Esophagus muscularis mucosa (tissue), 4 donors: ENCODE data around the gene AGAP1. TPM values are rescaled to one million over a fixed set of nuclear protein-coding genes. Genes with fewer than 3 reads are reported as not detected.

Experiments used
- DNase-seq: peaks from one replicate; pipeline ENCODE4 v3.0.0-alpha.2; 2017; ENCODE audit errors: extremely low spot score
- H3K27ac ChIP-seq, 4 donors: fragments of 200-600 bp; sonication (generic); replicated peaks in 1 of 4; 1 replicate in 3 of 4; 2 replicates in 1 of 4; pipeline ENCODE4 v1.5.1; 2016 to 2019; ENCODE audit warnings: mild to moderate bottlenecking in 1 of 4
- H3K27me3 ChIP-seq, 4 donors: fragments of 200-600 bp; sonication (generic); one replicate each; pipeline versions ENCODE4 v1.5.1 to v1.6.0; 2016 to 2019
- H3K36me3 ChIP-seq, 4 donors: fragments of 200-600 bp; sonication (generic); one replicate each; pipeline ENCODE4 v1.5.1; 2016 to 2019
- H3K4me1 ChIP-seq, 4 donors: fragments of 200-600 bp; sonication (generic); one replicate each; pipeline ENCODE4 v1.5.1; 2016 to 2019
- H3K4me3 ChIP-seq, 4 donors: fragments of 200-600 bp; sonication (generic); 1 replicate in 2 of 4; 2 replicates in 2 of 4; pipeline ENCODE4 v1.5.1; 2016 to 2019; ENCODE audit warnings: mild to moderate bottlenecking in 4 of 4, moderate library complexity in 1 of 4
- H3K9me3 ChIP-seq, 4 donors: fragments of 200-600 bp; sonication (generic); 1 replicate in 3 of 4; 2 replicates in 1 of 4; pipeline ENCODE4 v1.5.1; 2016 to 2019
- CTCF ChIP-seq, 3 experiments: fragments of 200-600 bp in 2 of 3; fragments of 450-650 bp in 1 of 3; sonication (generic) in 2 of 3; IDR thresholded peaks; one replicate each; pipeline ENCODE4 v1.5.1; 2017 to 2019; ENCODE audit warnings: antibody characterized with exemption in 3 of 3, mild to moderate bottlenecking in 2 of 3, moderate library complexity in 1 of 3
- EP300 ChIP-seq: sonication (generic); formaldehyde crosslinking; IDR thresholded peaks from one replicate; pipeline ENCODE4 v1.6.1; 2017; ENCODE audit warnings: antibody characterized with exemption
- POLR2A ChIP-seq: fragments of 450-650 bp; IDR thresholded peaks from one replicate; pipeline ENCODE4 v1.6.1; 2017; ENCODE audit warnings: antibody characterized with exemption, moderate library complexity, mild to moderate bottlenecking, low read depth
- POLR2AphosphoS5 ChIP-seq, 2 donors: sonication (generic); formaldehyde crosslinking; IDR thresholded peaks; one replicate each; pipeline ENCODE4 v1.6.1; 2017; ENCODE audit warnings: antibody characterized with exemption in 2 of 2
- WGBS: methylation state at CpG from one replicate; pipeline ENCODE4 v1.1.5; 2018; 5-methylcytosine and 5-hydroxymethylcytosine counted together
- intact Hi-C: fragments of 100-400 bp; cut with DNase I; formaldehyde crosslinking; loops from one replicate; pipeline ENCODE4 v1.15.1; 2023
- total RNA-seq, 4 donors: library from RNA; depleted of rRNA; stranded (reverse); fragments of >200 nt; gene quantifications; one replicate each; pipeline versions ENCODE4 v1.1.0 to v1.2.1, GENCODE V29; 2016

The AGAP1 gene
- total RNA-seq, 4 donors from 2014 or later, result 37.9 to 62.4 (median 47.2) TPM

- Histone ChIP-seq H3K9me3 (no peaks in the 10 kb centered on the region), H3K4me3 (no peak overlapping the region), H3K27me3 (no peaks in the 10 kb centered on the region), H3K36me3 (no peaks in the 10 kb centered on the region), H3K4me1 (peaks cover 38 to 60% (median 55%) of the 10 kb centered on the region in 4 donors), H3K27ac (no peak overlapping the region)
- no peak for DNase-seq
- no peak for TF ChIP-seq CTCF (IDR thresholded peaks at IDR 0.05)
- TF ChIP-seq POLR2AphosphoS5 (IDR thresholded peaks at IDR 0.05), result no peak
- TF ChIP-seq POLR2A, result no peak
- TF ChIP-seq EP300, result no peak
- WGBS, result 94% methylated on average over 15 of the region's 24 CpGs
- intact Hi-C loops, result loop anchor here (5.0 to 10.0 kb wide), 2 partner anchors 176 to 243 kb away; no protein-coding TSS in a partner anchor
Observed at GRCh38 chr2:235498946-235499812, 5.3 kb downstream of the AGAP1 start.

DNA sequence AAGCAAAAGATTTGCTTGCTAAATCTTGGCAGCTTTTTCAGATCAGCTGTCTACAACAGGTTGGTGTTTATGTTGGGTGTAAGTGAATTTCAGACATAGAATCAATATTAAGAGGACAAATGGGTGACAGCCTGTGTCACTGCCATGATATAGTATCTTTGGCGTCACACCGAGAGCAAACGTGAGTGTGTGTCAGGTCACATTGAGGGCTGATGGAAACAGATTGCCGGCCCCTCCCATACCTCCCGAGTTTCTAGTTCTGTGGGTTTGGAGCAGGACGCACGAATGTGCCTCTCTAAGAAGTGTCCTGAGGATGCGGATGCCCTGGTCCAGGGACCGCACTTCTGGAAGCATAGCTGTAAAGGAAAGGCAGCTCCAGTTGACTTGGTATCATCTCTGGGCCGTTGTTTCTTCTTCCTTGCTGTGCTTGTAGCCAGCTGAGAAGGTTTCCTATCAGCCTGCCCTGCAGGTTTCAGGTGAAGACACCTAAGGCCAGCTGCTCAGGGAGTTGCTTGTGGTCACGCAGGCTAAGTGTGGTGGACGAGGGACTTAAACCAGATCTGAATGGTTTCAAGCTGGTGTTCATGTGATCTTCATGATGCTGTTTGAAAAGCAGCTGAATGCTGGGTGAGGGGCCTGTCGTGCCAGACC, 6.4 kb downstream of the AGAP1 start:
- H3K36me3 ChIP-seq, result no peaks in the 10 kb centered on the region
- H3K4me3 ChIP-seq, result no peak overlapping the region
- H3K9me3 ChIP-seq, result no peaks in the 10 kb centered on the region
- intact Hi-C loops, result no loop called here
- TF ChIP-seq CTCF (IDR thresholded peaks at IDR 0.05) (no peak), EP300 (no peak), POLR2A (no peak), POLR2AphosphoS5 (IDR thresholded peaks at IDR 0.05) (no peak)
- no peaks in the 10 kb centered on the region for H3K27me3 ChIP-seq
- H3K4me1 ChIP-seq, result peaks cover 47 to 64% (median 57%) of the 10 kb centered on the region in 4 donors
- 89% methylated on average over 13 of the region's 13 CpGs for WGBS
- DNase-seq, result no peak
- H3K27ac ChIP-seq, result no peak overlapping the region

GRCh38 chr2:235500761-235501672, 7.2 kb downstream of the AGAP1 start:
- intact Hi-C loops, result no loop called here
- DNase-seq, result no peak
- TF ChIP-seq POLR2A, result no peak
- no peak for TF ChIP-seq CTCF (IDR thresholded peaks at IDR 0.05)
- no peak for TF ChIP-seq EP300
- TF ChIP-seq POLR2AphosphoS5 (IDR thresholded peaks at IDR 0.05), result no peak
- no peaks in the 10 kb centered on the region for H3K9me3 ChIP-seq
- no peaks in the 10 kb centered on the region for H3K36me3 ChIP-seq
- no peaks in the 10 kb centered on the region for H3K27me3 ChIP-seq
- peak overlapping the region in 3 of 4 donors; percentile 2 to 15 (median 11) for H3K4me3 ChIP-seq
- H3K27ac ChIP-seq, result no peak overlapping the region
- H3K4me1 ChIP-seq, result peaks cover 43 to 61% (median 56%) of the 10 kb centered on the region in 4 donors
- WGBS, result 75% methylated on average over 18 of the region's 18 CpGs

DNA sequence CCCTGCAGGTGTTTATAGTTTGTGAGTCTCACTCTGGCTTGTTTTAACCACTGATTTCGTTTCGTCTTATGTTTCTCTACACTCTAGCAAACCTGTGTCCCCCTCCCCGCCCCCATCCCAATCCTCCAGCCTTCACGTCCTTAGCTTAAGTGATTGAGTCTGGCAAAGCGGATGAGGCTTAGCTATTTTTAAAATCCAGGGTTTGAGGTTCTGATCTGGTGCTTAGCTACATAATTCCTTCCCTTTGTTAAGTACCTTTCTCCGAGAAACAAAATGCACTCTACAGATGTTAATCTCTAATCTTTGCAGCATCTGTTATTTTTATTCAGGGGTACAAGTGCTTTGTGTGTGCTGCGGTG, 7.8 kb downstream of the AGAP1 start:
- 44% methylated on average over 7 of the region's 7 CpGs for WGBS
- Histone ChIP-seq H3K4me3 (peak overlapping the region in 3 of 4 donors; percentile 2 to 15 (median 11)), H3K9me3 (no peaks in the 10 kb centered on the region), H3K36me3 (no peaks in the 10 kb centered on the region), H3K27me3 (no peaks in the 10 kb centered on the region), H3K4me1 (peaks cover 37 to 61% (median 56%) of the 10 kb centered on the region in 4 donors), H3K27ac (no peak overlapping the region)
- DNase-seq, result no peak
- TF ChIP-seq POLR2AphosphoS5 (IDR thresholded peaks at IDR 0.05) (no peak), POLR2A (no peak), CTCF (IDR thresholded peaks at IDR 0.05) (no peak), EP300 (no peak)
- intact Hi-C loops, result no loop called here
